ENCODE data around the gene KDELR3. TPM values are rescaled to one million over a fixed set of nuclear protein-coding genes. Genes with fewer than 3 reads are reported as not detected.

The KDELR3 gene
- polyA plus RNA-seq (2013, experiment 1 of 2; ENCODE audit: insufficient read length): 99.9 TPM
- 107 TPM for polyA plus RNA-seq (2013, experiment 2 of 2; ENCODE audit: insufficient read length)

DNA sequence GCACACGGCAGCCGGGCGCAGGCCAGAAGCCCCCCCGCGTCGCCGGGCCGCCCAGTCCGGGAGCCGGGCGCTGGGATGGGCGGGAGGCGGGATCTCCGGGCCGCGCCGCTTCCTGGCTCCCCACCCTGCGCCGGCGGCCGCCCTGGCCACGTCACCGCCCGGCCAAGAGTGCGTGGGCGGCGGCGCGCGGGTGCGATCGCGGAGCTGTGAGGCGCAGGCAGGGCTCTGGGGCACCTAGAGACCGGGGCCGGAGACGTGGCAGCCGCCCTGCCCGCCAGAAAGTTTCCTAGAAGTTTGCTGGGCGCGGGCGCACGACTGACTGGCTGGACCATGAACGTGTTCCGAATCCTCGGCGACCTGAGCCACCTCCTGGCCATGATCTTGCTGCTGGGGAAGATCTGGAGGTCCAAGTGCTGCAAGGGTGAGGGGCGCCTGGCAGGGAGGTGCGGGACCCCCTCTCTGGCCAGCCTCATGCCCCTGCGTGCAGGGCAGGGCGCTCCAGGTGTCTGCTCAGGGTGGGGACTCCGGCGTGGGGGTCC lies at the start of gene KDELR3:
Gene KDELR3, plus strand, starts transcription at position 193 of the 539 bp plus-strand sequence. Its CDS starts 138 bp downstream, at position 331.
- peak; percentile 73 for DNase-seq

DNA sequence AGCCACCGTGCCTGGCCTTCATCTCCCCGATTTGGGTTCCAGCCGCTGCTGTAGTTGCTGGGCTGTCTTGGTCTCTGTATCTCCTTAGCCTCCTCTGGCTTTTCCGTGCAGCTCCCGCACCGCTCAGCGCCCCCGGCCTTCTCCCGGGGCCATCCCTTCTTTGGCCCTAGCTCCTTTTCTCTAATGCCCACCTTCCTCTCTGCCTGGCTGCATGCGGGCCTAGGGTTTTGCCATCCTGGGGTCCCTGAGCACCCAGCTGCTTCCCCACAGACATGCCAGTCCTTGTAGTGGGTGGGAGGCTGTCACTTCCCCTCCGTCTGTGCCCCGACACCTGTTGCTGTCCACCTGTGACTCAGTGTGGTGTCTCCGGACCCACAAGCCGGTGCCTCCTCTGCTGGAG lies 49.3 kb upstream of the KDELR3 start:
- DNase-seq: no peak

- no peak for DNase-seq
Measured at GRCh38 chr22:38419121-38419857, 48.6 kb upstream of the KDELR3 start.

DNA sequence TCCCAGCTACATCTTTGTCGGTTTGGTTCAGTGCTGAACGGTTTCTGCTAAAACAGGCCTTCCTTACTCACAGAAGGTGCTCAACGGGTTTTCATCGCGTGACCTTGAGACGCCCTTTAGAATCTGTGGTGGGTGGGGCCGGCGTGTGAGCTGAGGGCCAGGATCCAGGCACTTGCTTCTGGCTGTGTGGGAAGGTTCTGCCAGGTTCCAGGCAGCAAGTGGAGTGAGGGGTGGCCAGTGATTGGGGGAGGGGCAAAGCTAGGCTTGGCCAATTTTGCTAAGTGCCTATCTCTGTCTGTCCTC lies 48.1 kb upstream of the KDELR3 start:
- DNase-seq: no peak

- no peak for DNase-seq
Measured at GRCh38 chr22:38420734-38421133, 47.2 kb upstream of the KDELR3 start.

- DNase-seq: no peak
Measured at GRCh38 chr22:38422611-38423511, 45.0 kb upstream of the KDELR3 start.

DNA sequence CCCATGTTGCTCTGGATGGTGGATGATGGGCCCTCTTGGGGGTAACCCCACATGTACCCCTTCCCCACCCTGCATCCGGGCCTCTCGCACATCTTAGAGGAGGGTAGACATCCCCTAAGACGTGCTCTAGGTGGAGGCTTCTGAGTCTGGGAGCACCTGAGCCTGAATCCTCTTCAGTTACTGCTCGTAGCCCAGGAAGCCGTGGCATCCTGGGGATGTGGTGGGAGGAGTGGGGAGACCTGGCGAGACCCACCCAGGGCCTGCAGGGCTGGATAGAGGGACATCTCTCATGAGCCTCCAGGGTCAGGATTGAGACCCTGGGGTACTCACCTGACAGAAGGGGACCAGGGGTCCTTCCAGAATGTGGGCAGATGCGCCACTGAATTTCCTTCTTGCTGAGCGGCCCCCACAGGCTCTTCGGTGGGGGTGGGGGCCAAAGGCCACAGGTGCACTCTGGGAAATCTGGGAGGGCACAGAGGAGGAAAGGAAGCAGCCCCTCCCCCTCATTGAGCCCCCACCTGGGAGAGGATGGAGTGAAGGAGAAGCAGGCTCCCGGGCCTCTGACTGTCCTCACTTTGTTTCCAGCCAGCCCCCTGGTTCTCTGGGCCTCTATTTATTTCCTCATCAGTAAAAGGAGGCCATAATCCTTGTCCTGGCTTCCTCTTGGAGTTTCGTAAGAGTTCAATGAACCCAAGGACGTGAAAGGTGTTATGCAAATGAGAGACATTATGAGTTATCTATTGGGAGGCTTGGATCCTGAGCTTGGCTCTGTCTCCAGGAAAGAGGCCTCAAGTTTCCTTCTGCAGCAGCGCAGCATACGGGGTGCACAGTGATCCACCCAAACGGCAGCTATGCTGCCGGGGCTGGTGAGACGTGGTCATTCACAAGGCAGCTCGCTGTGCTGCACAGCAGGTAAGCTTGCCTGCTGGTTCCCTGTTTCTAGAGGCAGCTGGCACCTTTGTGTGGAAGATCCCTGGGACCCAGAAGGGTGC lies 44.1 kb upstream of the KDELR3 start:
- DNase-seq: no peak

DNA sequence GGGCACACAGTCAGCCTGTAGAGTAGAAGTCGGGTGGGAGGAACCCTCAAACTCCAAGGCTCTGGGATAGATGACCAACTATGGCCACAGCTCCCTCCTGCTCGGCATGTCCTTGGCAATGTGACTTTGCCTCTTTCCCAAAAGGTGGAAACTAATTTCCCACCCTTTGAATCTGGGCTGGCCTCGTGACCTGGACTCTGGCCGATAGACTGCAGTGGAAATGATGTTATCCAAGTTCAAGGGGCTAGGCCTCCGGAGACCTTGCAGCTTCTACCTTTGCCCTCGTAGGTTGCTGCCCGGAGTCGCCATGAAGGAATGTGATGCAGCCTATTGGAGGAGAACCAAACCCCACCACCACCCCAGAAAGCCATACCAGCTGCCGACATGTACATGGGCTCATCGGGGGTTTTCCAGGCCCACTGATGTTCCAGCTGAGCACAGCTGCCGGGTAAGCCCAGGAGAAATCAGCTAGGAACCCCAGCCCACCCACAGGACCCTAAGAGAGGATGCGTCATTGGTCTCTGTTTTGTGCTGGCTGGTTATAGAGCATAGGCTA lies 43.3 kb upstream of the KDELR3 start:
- no peak for DNase-seq

GRCh38 chr22:38426628-38427027 lies 41.3 kb upstream of the KDELR3 start:
- DNase-seq: no peak

GRCh38 chr22:38427465-38427864 lies 40.4 kb upstream of the KDELR3 start:
- no peak for DNase-seq

DNA sequence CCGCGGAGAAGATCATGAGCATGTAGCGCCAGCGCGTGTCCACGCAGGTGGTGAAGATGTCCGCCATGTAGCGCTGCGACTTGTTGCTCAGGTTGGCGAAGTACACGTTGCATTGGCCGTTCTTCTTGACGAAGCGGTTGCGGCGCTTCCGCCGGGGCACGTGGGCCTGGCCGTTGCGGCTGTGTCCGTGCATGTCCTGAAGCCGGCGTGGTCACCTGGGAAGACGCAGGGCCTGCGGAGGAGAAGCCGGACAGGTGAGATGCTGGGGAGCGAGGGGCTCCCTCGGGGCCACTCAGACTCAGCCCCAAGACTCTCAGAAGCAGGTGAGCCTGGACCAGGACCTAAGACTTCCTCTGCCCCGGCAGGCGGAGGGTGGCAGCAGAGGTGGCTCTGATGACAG lies 40.0 kb upstream of the KDELR3 start:
- DNase-seq: no peak

- DNase-seq: no peak
Measured at GRCh38 chr22:38428714-38429113, 39.2 kb upstream of the KDELR3 start.

DNA sequence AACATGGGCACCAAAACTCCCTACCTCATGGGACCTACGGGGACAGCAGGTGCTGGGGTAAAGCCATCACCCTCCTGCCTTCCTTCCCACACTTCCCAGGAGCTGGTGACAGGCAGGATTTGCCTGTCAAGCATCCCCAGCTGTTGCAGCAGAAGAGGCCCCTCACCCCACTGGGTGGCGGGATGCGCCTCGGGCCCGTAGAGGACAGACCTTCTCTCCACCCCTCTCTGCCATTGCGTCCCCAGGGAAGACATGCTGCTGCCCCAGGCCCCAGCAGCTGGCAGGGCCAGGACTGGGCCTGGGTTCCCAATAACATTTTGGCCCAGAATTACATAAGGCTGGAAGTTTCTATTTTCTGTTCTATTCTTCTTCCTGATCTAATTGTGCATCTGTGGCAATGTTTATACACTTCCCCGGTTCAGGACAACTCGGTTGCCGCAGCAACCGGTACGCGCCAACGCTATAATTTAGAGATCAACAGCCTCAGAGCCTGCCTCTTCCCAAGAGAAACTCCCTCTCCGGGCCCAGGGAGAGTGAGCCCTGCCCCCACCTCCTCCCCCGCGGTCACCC lies 38.3 kb upstream of the KDELR3 start:
- DNase-seq: no peak

GRCh38 chr22:38431266-38432010 lies 36.5 kb upstream of the KDELR3 start:
- no peak for DNase-seq

DNA sequence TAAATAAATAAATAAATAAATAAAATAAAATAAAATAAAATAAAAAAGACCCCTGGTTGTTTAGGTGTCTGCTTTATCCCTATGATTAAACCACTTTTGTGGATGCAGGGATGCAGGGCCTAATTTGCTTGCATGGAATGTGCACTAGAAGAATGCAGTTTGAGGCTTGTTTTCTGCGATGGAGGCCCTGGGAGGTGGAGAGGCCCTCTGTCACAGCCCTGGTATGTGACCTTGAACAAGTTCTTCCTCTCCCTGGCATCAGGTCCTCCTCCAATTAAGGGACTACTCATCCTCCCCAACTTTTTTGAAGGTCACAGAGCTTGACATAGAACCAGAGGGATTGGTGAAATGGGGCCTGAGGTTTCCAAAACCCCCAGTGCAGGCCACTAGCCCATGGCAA lies 35.6 kb upstream of the KDELR3 start:
- DNase-seq: peak; percentile 34

DNA sequence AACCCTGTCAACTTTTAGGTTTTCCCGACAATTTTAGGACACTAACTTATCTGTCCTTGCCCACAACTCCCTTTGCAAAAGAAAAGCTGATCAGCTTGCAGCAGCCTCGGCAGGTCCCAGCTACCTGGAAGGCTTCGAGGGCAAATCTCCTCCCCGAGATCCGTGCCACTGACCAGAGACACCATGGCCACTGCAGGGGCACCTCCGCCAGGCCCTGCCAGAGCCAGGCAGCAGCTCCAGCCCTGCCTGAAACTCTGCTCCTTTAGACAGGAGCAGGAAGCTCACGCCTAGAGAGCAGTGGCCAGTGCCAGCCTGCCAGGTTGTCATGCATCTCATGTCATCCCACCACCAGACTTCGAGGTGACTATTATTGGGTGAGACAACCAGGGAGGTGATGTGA lies 34.0 kb upstream of the KDELR3 start:
- no peak for DNase-seq

DNA sequence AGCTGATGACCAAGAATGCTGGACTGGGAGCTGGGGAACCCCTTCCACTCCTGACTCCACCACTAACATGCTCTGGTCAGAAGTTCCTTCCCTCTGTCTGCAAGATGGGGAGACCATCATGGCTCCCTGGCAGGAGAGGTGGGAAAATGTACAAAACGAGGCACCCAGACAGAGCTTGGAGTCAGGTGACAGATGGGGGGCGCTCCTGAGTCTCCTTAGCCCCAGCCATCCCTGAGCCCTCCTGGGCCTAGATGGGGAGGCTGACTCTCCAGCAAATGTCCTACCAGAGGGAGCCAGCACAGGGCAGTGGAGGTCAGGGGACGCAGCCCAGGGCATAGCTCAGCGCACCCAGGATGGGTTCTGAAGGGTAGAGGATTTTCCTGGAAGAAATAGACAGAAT lies 32.9 kb upstream of the KDELR3 start:
- DNase-seq: no peak

GRCh38 chr22:38435965-38436364 lies 31.9 kb upstream of the KDELR3 start:
- DNase-seq: no peak

DNA sequence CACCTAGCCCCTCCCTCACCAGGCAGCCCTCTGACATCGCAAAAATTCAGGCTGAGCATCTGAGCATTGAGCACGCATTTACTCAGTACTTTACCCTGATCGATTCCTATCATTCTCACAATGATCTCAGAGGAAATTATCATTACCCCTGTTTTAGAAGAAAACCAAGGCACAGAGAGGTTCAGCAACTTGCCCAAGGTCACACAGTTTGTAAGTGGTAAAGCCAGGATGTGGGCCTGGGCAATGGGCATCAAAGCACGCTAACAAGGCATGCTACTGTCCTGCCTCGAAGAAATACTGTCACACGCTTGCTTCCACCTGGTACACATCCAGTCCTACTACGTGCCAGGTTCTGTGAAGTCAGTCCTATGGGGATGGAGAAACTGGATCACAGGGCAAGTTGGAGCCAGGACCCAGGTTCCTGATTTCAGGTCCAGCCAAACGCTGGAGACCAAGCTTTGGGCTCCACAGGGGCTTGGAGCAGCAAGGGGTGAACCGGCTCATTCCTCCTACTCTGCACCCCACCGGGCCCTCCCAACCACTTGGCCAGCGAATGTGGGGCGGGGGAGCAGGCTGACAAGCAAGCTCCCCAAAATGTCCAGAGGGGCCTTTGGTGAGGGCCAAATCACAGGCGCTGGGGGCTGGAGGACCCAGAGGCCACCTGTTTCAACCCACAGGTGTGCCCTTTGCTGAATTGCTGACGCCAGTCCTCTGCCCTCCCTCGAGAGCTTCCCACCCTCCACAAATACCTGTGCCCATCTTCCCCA lies 31.1 kb upstream of the KDELR3 start:
- DNase-seq: no peak

DNA sequence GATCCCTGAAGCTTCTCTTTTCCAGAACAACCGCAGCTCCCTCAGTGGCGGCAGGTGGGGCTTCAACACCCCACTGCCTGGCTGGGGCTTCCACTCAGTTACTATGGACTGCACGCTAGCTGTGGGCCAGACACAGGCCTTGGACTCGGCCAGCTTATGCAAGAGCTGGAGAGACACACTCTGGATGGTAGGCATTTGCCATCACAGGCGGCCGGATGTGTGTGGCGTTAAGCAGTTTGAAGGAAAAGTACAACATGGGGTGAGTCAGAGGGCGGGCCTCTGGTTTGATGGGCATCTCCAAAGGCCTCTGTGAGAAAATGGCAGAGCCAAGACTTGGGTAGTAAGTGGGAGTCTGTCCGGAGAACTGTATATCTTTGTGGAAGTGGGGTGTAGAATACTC lies 30.5 kb upstream of the KDELR3 start:
- DNase-seq: no peak

All from fibroblast of skin of scalp (primary cell).